Forelimb muscle (tissue), 1 donor: ENCODE results near the gene PYM1. TPM values are rescaled to one million over a fixed set of nuclear protein-coding genes. Genes with fewer than 3 reads are reported as not detected.

ENCODE experiments used
- DNase-seq: peaks from one replicate; pipeline ENCODE4 v3.0.0-alpha.2; 2013; ENCODE audit warnings: low read depth
- polyA plus RNA-seq: library from polyadenylated mRNA; unstranded; fragments of 120-200 nt; gene quantifications from one replicate; pipeline ENCODE4 v1.2.1, GENCODE V29; 2013; ENCODE audit not compliant: insufficient read length

PYM1 gene
- 17.9 TPM for polyA plus RNA-seq

- peak; percentile 39 for DNase-seq
Measured at GRCh38 chr12:55927588-55928502, at the start of gene PYM1. Gene PYM1 (minus strand): TSS chr12:55927894. CDS start chr12:55927761, 133 bp downstream.

- DNase-seq: no peak
Measured at GRCh38 chr12:55974308-55974730, 46.6 kb upstream of the PYM1 start.

DNA sequence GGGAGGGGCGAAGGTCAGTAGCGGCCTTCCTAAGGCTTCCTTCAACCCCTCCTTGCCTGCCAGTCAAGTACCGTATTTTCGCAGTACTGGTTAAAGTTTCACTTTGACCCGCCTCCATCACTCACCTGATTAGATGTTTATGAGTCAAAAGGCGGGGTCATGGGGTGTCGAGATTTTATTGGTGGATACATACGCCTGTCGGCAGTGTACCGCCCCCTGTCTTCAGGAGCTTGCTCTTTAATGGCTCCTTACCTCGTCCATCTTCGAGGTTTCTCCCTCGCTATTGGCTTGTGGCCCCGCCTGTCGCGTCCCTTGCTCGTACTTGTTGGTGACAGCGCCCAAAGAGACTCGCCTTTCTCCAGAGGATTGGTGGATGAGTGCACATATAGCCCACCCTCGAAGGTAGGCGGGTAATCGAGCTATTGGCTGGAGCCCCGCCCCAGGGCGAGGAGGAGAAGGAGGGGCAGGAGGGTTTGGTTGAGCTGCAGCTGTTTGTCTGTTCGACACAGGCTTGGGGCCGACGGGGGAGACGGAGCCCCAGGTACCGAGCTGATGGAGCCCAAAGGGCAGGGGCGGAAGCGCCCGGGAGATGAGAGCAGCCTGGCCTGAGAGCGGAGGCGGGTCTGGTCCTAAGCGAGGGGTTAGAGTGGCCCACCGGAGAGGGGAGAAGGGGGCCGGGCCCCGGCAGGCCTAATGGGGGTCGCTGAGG, 46.1 kb upstream of the PYM1 start, which contains the start of gene RAB5B:
TSS of gene RAB5B (plus strand) at position 480 of the 709 bp plus-strand sequence. CDS start 12,883 bp downstream, outside the sequence.
- DNase-seq: peak; percentile 100

GRCh38 chr12:55972911-55973598, 45.4 kb upstream of the PYM1 start:
- DNase-seq: no peak

- DNase-seq: no peak
Measured at GRCh38 chr12:55972456-55972855, 44.8 kb upstream of the PYM1 start.

DNA sequence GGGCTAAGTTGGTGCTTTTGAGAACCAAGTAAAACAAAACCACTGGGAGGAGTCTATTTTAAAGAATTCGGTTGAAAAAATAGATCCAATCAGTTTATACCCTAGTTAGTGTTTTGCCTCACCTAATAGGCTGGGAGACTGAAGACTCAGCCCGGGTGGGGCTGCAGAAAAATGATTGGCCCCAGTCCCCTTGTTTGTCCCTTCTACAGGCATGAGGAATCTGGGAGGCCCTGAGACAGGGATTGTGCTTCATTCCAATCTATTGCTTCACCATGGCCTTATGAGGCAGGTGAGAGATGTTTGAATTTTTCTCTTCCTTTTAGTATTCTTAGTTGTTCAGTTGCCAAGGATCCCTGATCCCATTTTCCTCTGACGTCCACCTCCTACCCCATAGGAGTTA, 44.3 kb upstream of the PYM1 start:
- DNase-seq: no peak

- no peak for DNase-seq
Measured at GRCh38 chr12:55970775-55971174, 43.1 kb upstream of the PYM1 start.

DNA sequence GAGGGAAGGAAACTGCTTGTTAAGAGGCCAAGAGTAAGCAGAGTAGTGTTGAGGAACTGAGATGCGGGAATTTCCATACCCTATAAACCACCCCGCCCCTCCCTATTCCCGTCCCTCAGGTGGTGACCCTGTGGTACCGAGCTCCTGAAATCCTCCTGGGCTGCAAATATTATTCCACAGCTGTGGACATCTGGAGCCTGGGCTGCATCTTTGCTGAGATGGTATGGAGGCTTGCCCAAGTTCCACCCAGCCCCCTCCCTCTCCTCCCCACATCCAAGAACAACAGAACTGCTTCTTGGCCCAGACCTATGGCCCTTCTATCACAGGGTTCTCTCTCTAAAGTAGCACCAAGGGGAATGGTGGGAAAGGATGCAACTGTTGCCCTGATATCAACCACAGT, 41.7 kb upstream of the PYM1 start:
- no peak for DNase-seq

- peak; percentile 61 for DNase-seq
Measured at GRCh38 chr12:55966408-55967281, 39.0 kb upstream of the PYM1 start, which contains the start of gene CDK2. Gene CDK2 (plus strand): TSS chr12:55966830. CDS start chr12:55967009, 179 bp downstream.

DNA sequence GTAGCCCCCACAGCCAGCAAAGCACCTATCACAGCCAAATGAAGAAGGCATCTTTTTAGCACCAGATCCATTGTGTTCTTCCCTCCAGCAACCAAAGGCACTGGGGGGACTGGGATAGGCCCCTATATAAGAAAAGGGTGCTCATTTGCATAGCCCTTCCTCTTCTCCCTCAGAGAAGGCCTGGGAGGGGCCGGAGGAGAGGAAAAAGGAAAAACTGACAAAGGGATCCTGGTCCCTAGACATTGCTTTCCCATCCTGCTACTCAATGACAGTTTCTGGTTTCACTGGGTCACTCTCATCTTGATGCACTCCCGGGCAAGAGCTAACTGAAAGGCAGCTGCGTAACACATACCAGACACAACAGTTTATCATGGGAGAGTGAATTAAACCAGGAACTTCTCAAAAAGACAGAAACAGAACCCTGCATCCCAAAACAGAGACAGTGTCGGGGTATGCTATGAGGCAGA, 38.3 kb upstream of the PYM1 start, which contains the start of gene PMEL:
TSS of gene PMEL (minus strand) at position 102 of the 467 bp plus-strand sequence. CDS start at position 71, 31 bp downstream.
- DNase-seq: no peak

GRCh38 chr12:55965240-55965639, 37.5 kb upstream of the PYM1 start:
- DNase-seq: no peak

DNA sequence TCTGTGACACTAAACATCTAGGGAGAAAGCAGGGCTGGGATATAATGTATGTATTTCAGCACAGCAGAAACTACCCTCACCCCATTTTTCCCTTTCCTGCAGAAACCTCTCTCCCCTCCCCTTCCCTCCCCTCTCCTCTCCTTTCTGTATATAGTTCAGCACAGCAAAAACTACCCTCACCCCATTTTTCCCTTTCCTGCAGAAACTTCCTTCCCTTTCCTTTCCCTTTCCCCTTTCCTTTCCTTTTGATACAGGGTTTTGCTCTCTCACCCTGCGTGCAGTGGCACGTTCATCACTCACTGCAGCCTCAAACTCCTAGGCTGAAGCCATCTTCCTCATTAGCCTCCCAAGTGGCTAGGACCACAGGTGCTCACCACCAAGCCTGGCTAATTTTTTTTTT, 36.1 kb upstream of the PYM1 start:
- no peak for DNase-seq

DNA sequence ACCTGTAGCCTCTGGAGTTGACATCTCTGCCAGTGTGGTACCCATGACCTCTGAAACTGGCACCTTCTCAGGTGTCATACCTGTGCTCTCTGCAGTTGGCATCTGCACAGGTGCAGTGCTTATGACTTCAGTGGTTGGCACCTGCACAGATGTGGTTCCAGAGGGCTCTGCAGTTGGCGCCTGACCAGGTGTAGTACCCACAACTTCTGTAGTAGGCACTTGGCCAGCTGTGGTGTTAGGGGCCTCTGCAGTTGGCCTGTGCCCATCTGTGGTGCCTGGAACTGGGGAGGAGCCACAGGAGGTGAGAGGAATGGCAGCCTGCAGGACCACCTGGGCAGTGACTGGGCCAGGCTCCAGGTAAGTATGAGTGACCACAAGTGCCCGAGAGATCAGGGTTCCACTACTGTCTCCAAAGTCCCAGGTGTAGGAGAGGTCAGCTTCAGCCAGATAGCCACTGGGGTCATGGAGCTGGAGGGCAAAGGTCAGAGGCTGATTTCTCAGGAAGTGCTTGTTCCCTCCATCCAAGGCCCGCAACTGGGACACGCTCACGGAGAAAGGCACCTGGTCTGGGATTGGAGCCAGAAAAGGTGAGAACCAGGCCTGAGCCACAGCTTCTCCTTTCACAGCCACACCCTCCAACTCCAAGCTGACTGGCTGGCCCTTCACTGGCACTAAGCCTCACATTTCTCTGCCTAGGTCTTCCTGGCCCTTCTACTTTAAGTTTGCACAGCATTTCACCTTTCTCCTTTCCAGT, 29.6 kb upstream of the PYM1 start:
- no peak for DNase-seq

- no peak for DNase-seq
Measured at GRCh38 chr12:55955800-55956508, 28.3 kb upstream of the PYM1 start.

DNA sequence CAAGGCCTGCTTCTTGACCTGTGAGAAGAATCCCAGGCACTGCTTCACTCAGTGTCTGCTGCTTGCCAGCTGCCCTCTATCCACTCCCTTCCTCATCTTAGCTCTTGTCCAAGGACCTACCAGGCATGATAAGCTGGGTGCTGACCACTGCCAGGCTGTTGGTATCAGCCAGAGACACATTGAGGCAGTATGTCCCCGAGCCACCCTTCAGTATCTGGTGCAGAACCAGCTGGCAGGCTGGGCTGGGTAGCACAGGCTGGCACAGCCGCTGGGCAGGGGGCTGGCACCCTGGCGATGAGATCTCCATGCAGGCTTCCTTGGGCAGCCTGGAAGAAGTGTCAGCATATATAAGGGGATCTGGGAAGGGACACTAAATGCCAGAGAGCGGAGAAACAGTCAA, 27.6 kb upstream of the PYM1 start:
- no peak for DNase-seq

GRCh38 chr12:55946553-55946952, 18.9 kb upstream of the PYM1 start:
- DNase-seq: no peak

GRCh38 chr12:55942577-55943136, 15.0 kb upstream of the PYM1 start:
- DNase-seq: no peak

DNA sequence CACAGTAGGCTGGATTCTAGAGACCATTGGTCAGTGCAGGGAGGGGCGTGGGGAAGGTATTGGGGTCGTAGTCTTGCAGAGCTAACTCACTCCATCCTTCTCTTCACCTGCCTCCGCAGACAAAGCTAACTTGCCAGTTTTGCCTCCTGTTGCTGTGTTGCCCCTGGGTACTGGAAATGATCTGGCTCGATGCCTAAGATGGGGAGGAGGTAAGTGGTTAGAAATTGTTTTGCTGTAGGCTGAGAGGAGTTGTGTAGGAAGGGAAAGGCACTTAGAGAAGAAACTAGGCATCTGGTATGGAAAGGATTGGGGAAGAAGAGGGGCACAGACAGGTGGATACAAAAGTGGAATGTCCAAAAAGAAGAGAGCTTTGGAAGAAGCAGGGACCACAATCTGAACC, 14.4 kb upstream of the PYM1 start:
- DNase-seq: no peak
